GM18951 (cell line): Measurements from ENCODE around the gene DNLZ.

Experiments
- POLR2A ChIP-seq: IDR thresholded peaks from 4 replicates; pipeline ENCODE4 v1.6.1; 2011; ENCODE audit warnings: mild to moderate bottlenecking; ENCODE audit not compliant: insufficient read length, insufficient read depth; ENCODE audit errors: extremely low read depth
- in situ Hi-C: fragments of 300-500 bp; cut with MboI; formaldehyde crosslinking; loops from one replicate; pipeline ENCODE4 v1.12.0; 2022; ENCODE audit warnings: low sequenced_read_pairs, mixed read lengths, inconsistent platforms; ENCODE audit not compliant: unreplicated experiment

Gene DNLZ

GRCh38 chr9:136337416-136338395 is 25.8 kb downstream of the DNLZ start:
- in situ Hi-C loops = no loop called here
- TF ChIP-seq POLR2A = no peak

GRCh38 chr9:136336881-136337280 is 26.7 kb downstream of the DNLZ start:
- TF ChIP-seq POLR2A = no peak
- in situ Hi-C loops = no loop called here

DNA sequence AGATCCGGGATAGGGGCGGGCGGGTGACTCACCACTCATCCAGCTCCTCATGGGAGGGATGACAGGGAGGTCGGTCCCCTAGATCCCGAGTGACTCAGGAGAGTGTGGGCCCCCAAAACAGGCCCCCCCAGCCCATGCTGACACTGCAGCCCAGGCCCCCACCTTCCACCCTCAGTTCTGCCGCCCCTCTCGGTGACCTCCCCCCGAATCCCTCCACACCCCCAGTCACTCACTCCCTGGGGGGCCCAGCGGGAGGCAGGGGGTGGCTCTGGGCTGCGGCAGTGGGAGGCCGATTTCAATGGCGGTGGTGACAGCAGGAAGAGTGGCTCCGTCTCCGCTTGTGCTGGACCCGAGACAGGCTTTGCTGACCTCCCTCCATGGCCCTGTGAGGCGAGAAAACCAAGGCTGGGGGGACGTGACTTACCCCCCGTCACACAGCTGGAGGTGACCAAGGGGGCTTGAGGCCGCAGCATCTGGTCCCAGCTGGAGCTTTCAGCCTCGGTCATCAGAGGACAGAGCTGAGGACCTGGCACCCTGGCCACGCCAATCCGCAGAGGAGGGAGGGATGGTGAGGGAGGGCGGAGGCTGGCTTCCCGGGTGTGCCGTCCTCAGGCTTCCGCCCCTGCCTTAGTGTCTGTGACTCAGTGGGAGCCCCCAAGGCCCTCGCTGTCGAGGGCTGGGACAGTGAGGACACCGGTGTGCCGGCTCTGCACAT is 27.2 kb downstream of the DNLZ start:
- TF ChIP-seq POLR2A = no peak
- in situ Hi-C loops = no loop called here

GRCh38 chr9:136335296-136336155 is 28.0 kb downstream of the DNLZ start:
- no peak for TF ChIP-seq POLR2A
- in situ Hi-C loops = no loop called here

GRCh38 chr9:136334541-136334940 is 29.0 kb downstream of the DNLZ start:
- in situ Hi-C loops = no loop called here
- TF ChIP-seq POLR2A = no peak

DNA sequence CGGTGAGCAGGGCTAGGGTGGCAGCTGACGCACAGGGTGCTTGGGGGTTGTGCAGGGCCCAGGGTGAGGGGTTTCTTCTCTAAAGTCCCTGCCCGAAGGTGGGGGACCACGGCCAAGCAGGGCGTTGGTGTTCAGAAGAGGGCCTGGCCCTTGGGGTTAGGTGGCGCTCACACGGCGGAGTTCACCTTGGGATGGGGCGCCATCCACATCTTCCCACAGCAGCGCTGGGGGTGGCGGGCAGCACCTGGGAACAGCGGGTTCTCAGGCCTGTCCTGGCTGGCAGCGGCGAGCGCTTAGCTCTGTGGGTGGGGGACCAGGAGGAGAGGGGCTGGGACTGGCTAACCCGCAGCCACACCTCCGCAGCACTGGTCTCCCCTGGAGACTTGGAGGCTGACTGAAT is 30.1 kb downstream of the DNLZ start:
- no peak for TF ChIP-seq POLR2A
- in situ Hi-C loops = no loop called here

DNA sequence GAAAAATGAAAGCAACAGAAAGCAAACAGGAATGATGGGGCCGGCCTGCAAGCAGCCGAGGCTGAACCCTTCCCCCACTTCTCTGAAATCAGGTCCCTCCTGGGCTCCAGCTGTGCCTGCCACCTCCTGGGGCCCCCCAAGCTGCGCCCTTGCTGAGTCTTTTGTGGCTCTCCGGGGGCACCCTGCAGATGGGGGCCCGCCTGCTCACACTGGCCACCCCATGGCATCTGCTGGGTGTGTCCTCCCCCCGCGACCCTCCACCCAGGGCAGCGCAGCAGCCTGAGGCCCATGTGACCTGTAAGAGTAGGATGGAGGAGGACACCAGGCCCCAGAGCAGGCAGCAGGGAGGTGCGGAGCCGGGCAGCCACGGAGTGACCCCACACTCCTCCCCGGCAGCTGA is 30.5 kb downstream of the DNLZ start:
- TF ChIP-seq POLR2A = no peak
- in situ Hi-C loops = no loop called here

DNA sequence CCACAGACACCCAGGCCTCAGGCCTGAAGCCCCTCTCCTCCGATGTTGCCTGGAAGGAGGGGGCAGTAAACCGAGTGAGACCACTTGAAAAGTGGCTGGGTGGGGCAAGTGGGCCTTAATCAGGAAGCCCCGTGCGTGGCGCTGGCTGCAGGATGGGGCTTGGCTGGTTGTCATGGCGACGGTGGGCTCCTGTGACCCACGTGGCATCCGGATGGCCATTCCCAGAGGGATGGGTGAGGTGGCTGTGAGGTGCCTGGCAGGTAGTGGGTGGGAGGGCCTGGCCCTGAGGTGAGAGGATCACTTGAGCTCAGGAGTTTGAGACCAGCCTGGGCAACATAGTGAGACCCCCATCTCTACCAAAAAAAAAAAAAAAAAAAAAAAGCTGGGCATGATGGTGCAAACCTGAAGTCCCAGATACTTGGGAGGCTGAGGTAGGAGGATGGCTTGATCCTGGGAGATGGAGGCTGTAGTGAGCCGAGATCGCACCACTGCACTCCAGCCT is 31.0 kb downstream of the DNLZ start:
- no peak for TF ChIP-seq POLR2A
- in situ Hi-C loops = no loop called here

- no peak for TF ChIP-seq POLR2A
- in situ Hi-C loops = no loop called here
Measured at GRCh38 chr9:136331556-136332481, 31.7 kb downstream of the DNLZ start.

- in situ Hi-C loops = no loop called here
- no peak for TF ChIP-seq POLR2A
Measured at GRCh38 chr9:136331030-136331429, 32.5 kb downstream of the DNLZ start.

- in situ Hi-C loops = no loop called here
- no peak for TF ChIP-seq POLR2A
Measured at GRCh38 chr9:136330406-136330990, 33.0 kb downstream of the DNLZ start.
